Measurements from ENCODE around the gene WDTC1.
A peak's percentile ranks its signal among the peaks of the same experiment; 100 is the strongest.

WDTC1 gene

GRCh38 chr1:27335506-27336422, 101.3 kb downstream of the WDTC1 start:
- H3K4me3 ChIP-seq (ENCODE audit: low read depth, low read length), result no peak overlapping the region
- H3K9me3 ChIP-seq (ENCODE audit: control insufficient read depth, insufficient read depth, low read length), result no peaks in the 10 kb centered on the region
- no peaks in the 10 kb centered on the region for H3K4me1 ChIP-seq (ENCODE audit: control insufficient read depth, insufficient read depth, low read length)
- H3K27me3 ChIP-seq (ENCODE audit: control insufficient read depth, insufficient read depth, low read length), result no peaks in the 10 kb centered on the region
- no peak overlapping the region for H3K9ac ChIP-seq (ENCODE audit: low read depth, low read length)
- H3K36me3 ChIP-seq (ENCODE audit: control insufficient read depth, insufficient read depth, low read length), result peaks cover 40% of the 10 kb centered on the region
- H3K27ac ChIP-seq (ENCODE audit: low read depth, low read length), result no peak overlapping the region

- peaks cover 33% of the 10 kb centered on the region for H3K36me3 ChIP-seq (ENCODE audit: control insufficient read depth, insufficient read depth, low read length)
- no peaks in the 10 kb centered on the region for H3K9me3 ChIP-seq (ENCODE audit: control insufficient read depth, insufficient read depth, low read length)
- no peak overlapping the region for H3K27ac ChIP-seq (ENCODE audit: low read depth, low read length)
- H3K4me3 ChIP-seq (ENCODE audit: low read depth, low read length), result no peak overlapping the region
- H3K9ac ChIP-seq (ENCODE audit: low read depth, low read length), result no peak overlapping the region
- H3K4me1 ChIP-seq (ENCODE audit: control insufficient read depth, insufficient read depth, low read length), result peaks cover 7% of the 10 kb centered on the region; the same call in 1 of the 2 replicates
- no peaks in the 10 kb centered on the region for H3K27me3 ChIP-seq (ENCODE audit: control insufficient read depth, insufficient read depth, low read length)
Observed at GRCh38 chr1:27336756-27337155, 102.3 kb downstream of the WDTC1 start.

GRCh38 chr1:27338751-27339150, 104.3 kb downstream of the WDTC1 start:
- H3K9me3 ChIP-seq (ENCODE audit: control insufficient read depth, insufficient read depth, low read length), result no peaks in the 10 kb centered on the region
- peaks cover 23% of the 10 kb centered on the region for H3K36me3 ChIP-seq (ENCODE audit: control insufficient read depth, insufficient read depth, low read length)
- H3K9ac ChIP-seq (ENCODE audit: low read depth, low read length), result no peak overlapping the region
- H3K27me3 ChIP-seq (ENCODE audit: control insufficient read depth, insufficient read depth, low read length), result no peaks in the 10 kb centered on the region
- no peak overlapping the region for H3K27ac ChIP-seq (ENCODE audit: low read depth, low read length)
- no peak overlapping the region for H3K4me3 ChIP-seq (ENCODE audit: low read depth, low read length)
- H3K4me1 ChIP-seq (ENCODE audit: control insufficient read depth, insufficient read depth, low read length), result peaks cover 14% of the 10 kb centered on the region

- Histone ChIP-seq H3K27ac (ENCODE audit: low read depth, low read length) (no peak overlapping the region), H3K4me1 (ENCODE audit: control insufficient read depth, insufficient read depth, low read length) (peaks cover 14% of the 10 kb centered on the region), H3K9me3 (ENCODE audit: control insufficient read depth, insufficient read depth, low read length) (no peaks in the 10 kb centered on the region), H3K27me3 (ENCODE audit: control insufficient read depth, insufficient read depth, low read length) (no peaks in the 10 kb centered on the region), H3K9ac (ENCODE audit: low read depth, low read length) (no peak overlapping the region), H3K36me3 (ENCODE audit: control insufficient read depth, insufficient read depth, low read length) (peaks cover 19% of the 10 kb centered on the region), H3K4me3 (ENCODE audit: low read depth, low read length) (no peak overlapping the region)
Observed at GRCh38 chr1:27339213-27339612, 104.8 kb downstream of the WDTC1 start.

- Histone ChIP-seq H3K27ac (ENCODE audit: low read depth, low read length) (no peak within 1 kb of the TSS), H3K27me3 (ENCODE audit: control insufficient read depth, insufficient read depth, low read length) (no peaks in the 10 kb centered on the region), H3K4me1 (ENCODE audit: control insufficient read depth, insufficient read depth, low read length) (peaks cover 14% of the 10 kb centered on the region), H3K9me3 (ENCODE audit: control insufficient read depth, insufficient read depth, low read length) (no peaks in the 10 kb centered on the region), H3K36me3 (ENCODE audit: control insufficient read depth, insufficient read depth, low read length) (no peaks in the 10 kb centered on the region), H3K4me3 (ENCODE audit: low read depth, low read length) (peak within 1 kb of the TSS; percentile 47), H3K9ac (ENCODE audit: low read depth, low read length) (no peak within 1 kb of the TSS)
Observed at GRCh38 chr1:27341525-27342252, 107.3 kb downstream of the WDTC1 start, which contains the start of gene SYTL1. SYTL1 (plus strand) TSS chr1:27342022; CDS start chr1:27345335, 3,313 bp downstream.

GRCh38 chr1:27342391-27342777, 108.0 kb downstream of the WDTC1 start:
- Histone ChIP-seq H3K4me1 (ENCODE audit: control insufficient read depth, insufficient read depth, low read length) (peaks cover 14% of the 10 kb centered on the region), H3K27ac (ENCODE audit: low read depth, low read length) (no peak overlapping the region), H3K27me3 (ENCODE audit: control insufficient read depth, insufficient read depth, low read length) (no peaks in the 10 kb centered on the region), H3K9me3 (ENCODE audit: control insufficient read depth, insufficient read depth, low read length) (no peaks in the 10 kb centered on the region), H3K9ac (ENCODE audit: low read depth, low read length) (no peak overlapping the region), H3K4me3 (ENCODE audit: low read depth, low read length) (peak overlapping the region; percentile 47), H3K36me3 (ENCODE audit: control insufficient read depth, insufficient read depth, low read length) (no peaks in the 10 kb centered on the region)

- Histone ChIP-seq H3K4me3 (ENCODE audit: low read depth, low read length) (no peak overlapping the region), H3K27me3 (ENCODE audit: control insufficient read depth, insufficient read depth, low read length) (no peaks in the 10 kb centered on the region), H3K9me3 (ENCODE audit: control insufficient read depth, insufficient read depth, low read length) (no peaks in the 10 kb centered on the region), H3K4me1 (ENCODE audit: control insufficient read depth, insufficient read depth, low read length) (peaks cover 14% of the 10 kb centered on the region), H3K36me3 (ENCODE audit: control insufficient read depth, insufficient read depth, low read length) (no peaks in the 10 kb centered on the region), H3K27ac (ENCODE audit: low read depth, low read length) (no peak overlapping the region), H3K9ac (ENCODE audit: low read depth, low read length) (no peak overlapping the region)
Observed at GRCh38 chr1:27342778-27343638, 108.6 kb downstream of the WDTC1 start.

- Histone ChIP-seq H3K27me3 (ENCODE audit: control insufficient read depth, insufficient read depth, low read length) (no peaks in the 10 kb centered on the region), H3K4me1 (ENCODE audit: control insufficient read depth, insufficient read depth, low read length) (peaks cover 14% of the 10 kb centered on the region), H3K4me3 (ENCODE audit: low read depth, low read length) (no peak overlapping the region), H3K27ac (ENCODE audit: low read depth, low read length) (no peak overlapping the region), H3K9me3 (ENCODE audit: control insufficient read depth, insufficient read depth, low read length) (no peaks in the 10 kb centered on the region), H3K9ac (ENCODE audit: low read depth, low read length) (no peak overlapping the region), H3K36me3 (ENCODE audit: control insufficient read depth, insufficient read depth, low read length) (no peaks in the 10 kb centered on the region)
Observed at GRCh38 chr1:27343639-27344025, 109.2 kb downstream of the WDTC1 start.

GRCh38 chr1:27345272-27345671, 110.8 kb downstream of the WDTC1 start:
- no peaks in the 10 kb centered on the region for H3K9me3 ChIP-seq (ENCODE audit: control insufficient read depth, insufficient read depth, low read length)
- H3K27ac ChIP-seq (ENCODE audit: low read depth, low read length), result no peak overlapping the region
- H3K4me1 ChIP-seq (ENCODE audit: control insufficient read depth, insufficient read depth, low read length), result peaks cover 20% of the 10 kb centered on the region
- H3K27me3 ChIP-seq (ENCODE audit: control insufficient read depth, insufficient read depth, low read length), result peaks cover 10% of the 10 kb centered on the region
- no peak overlapping the region for H3K9ac ChIP-seq (ENCODE audit: low read depth, low read length)
- no peaks in the 10 kb centered on the region for H3K36me3 ChIP-seq (ENCODE audit: control insufficient read depth, insufficient read depth, low read length)
- H3K4me3 ChIP-seq (ENCODE audit: low read depth, low read length), result no peak overlapping the region

GRCh38 chr1:27346357-27346756, 111.9 kb downstream of the WDTC1 start:
- no peak overlapping the region for H3K4me3 ChIP-seq (ENCODE audit: low read depth, low read length)
- peaks cover 15% of the 10 kb centered on the region for H3K27me3 ChIP-seq (ENCODE audit: control insufficient read depth, insufficient read depth, low read length)
- H3K4me1 ChIP-seq (ENCODE audit: control insufficient read depth, insufficient read depth, low read length), result peaks cover 17% of the 10 kb centered on the region
- H3K36me3 ChIP-seq (ENCODE audit: control insufficient read depth, insufficient read depth, low read length), result no peaks in the 10 kb centered on the region
- H3K27ac ChIP-seq (ENCODE audit: low read depth, low read length), result no peak overlapping the region
- no peak overlapping the region for H3K9ac ChIP-seq (ENCODE audit: low read depth, low read length)
- H3K9me3 ChIP-seq (ENCODE audit: control insufficient read depth, insufficient read depth, low read length), result no peaks in the 10 kb centered on the region
